Measurements from ENCODE around the gene CNN1. TPM values are rescaled to one million over a fixed set of nuclear protein-coding genes. Genes with fewer than 3 reads are reported as not detected.
"Not testable (repeated sequence)": the region's sequence is repeated elsewhere in the genome, so short reads cannot be mapped to it uniquely, and the experiment has no call there.

CNN1 gene
- total RNA-seq, 2 experiments from 2014 or later = not detected

DNA sequence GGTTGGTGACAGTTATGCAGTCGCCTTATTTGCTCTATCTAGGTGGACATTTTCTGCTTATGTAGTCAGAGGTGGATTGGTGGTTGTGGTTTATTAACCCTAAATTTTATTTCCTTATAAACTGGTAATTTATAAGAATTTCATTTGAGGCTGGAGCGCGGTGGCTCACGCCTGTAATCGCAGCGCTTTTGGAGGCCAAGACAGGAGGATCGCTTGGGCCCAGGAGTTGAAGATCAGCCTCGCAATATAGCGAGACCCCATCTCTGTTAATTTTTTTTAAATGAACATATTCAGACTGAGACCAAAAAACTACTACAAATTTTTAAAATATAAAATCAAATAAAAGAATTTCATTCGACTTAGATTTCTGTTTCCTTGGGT is 59.4 kb downstream of the CNN1 start:
- POLR2A ChIA-PET = interaction anchor here (0.6 kb wide), 1 partner anchor 1015 kb away, joined by 4 read pairs; no protein-coding TSS in a partner anchor
- H3K4me1 ChIP-seq (ENCODE audit: insufficient read depth, low read length) = peaks cover 23% of the 10 kb centered on the region
- H3K27ac ChIP-seq (ENCODE audit: low read depth in 1 of 2, low read length in 2 of 2) = no peak overlapping the region
- peaks cover 40% of the 10 kb centered on the region for H3K4me1 Mint-ChIP-seq (ENCODE audit: low read depth)
- H3K36me3 Mint-ChIP-seq (ENCODE audit: low read depth) = peaks cover 25% of the 10 kb centered on the region
- H3K27ac Mint-ChIP-seq = peak overlapping the region; percentile 90
- no peaks in the 10 kb centered on the region for H3K36me3 ChIP-seq (ENCODE audit: insufficient read depth, low read length)
- TF ChIP-seq, protein P1, sequence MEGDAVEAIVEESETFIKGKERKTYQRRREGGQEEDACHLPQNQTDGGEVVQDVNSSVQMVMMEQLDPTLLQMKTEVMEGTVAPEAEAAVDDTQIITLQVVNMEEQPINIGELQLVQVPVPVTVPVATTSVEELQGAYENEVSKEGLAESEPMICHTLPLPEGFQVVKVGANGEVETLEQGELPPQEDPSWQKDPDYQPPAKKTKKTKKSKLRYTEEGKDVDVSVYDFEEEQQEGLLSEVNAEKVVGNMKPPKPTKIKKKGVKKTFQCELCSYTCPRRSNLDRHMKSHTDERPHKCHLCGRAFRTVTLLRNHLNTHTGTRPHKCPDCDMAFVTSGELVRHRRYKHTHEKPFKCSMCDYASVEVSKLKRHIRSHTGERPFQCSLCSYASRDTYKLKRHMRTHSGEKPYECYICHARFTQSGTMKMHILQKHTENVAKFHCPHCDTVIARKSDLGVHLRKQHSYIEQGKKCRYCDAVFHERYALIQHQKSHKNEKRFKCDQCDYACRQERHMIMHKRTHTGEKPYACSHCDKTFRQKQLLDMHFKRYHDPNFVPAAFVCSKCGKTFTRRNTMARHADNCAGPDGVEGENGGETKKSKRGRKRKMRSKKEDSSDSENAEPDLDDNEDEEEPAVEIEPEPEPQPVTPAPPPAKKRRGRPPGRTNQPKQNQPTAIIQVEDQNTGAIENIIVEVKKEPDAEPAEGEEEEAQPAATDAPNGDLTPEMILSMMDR (IDR thresholded peaks at IDR 0.05) = no peak
- CTCF ChIA-PET = no interaction called here
- DNase-seq (no peak), ATAC-seq (ENCODE audit: poor library complexity) (no peak)
- H3K4me3 ChIP-seq (ENCODE audit: low read length) = peak overlapping the region; percentile 99
- no peaks in the 10 kb centered on the region for H3K9me3 ChIP-seq (ENCODE audit: control insufficient read depth in 1 of 2, insufficient read depth in 1 of 2, low read length in 2 of 2)
- intact Hi-C loops (cut with DNase I, micrococcal nuclease) = no loop called here
- peak overlapping the region; percentile 92 for H3K4me3 Mint-ChIP-seq
- H3K9me3 Mint-ChIP-seq = no peaks in the 10 kb centered on the region
- H3K27me3 Mint-ChIP-seq = no peaks in the 10 kb centered on the region
- no peaks in the 10 kb centered on the region for H3K27me3 ChIP-seq (ENCODE audit: control insufficient read depth in 1 of 2, insufficient read depth in 2 of 2, low read length in 2 of 2)

DNA sequence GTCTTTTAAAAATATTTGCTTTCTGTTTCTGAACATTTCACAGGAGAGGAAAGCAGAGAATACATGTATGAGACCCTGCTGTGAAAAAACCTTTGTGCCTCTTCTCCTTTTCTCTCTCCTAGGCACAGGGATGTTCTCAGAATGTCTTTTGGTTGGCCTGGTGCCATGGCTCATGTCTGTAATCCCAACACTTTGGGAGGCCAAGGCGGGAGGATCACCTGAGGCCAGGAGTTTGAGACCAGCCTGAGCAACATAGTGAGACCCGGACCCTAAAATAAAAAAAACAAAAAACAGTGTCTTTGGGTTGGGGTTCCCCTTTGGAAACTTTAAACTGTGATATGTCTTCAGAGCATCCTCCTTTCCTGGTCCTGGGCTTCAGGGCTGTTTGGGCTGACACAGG is 60.1 kb downstream of the CNN1 start:
- Mint-ChIP-seq H3K4me1 (ENCODE audit: low read depth) (peaks cover 40% of the 10 kb centered on the region), H3K27ac (peak overlapping the region; percentile 90), H3K36me3 (ENCODE audit: low read depth) (peaks cover 27% of the 10 kb centered on the region), H3K9me3 (no peaks in the 10 kb centered on the region), H3K4me3 (peak overlapping the region; percentile 64), H3K27me3 (no peaks in the 10 kb centered on the region)
- H3K27me3 ChIP-seq (ENCODE audit: control insufficient read depth in 1 of 2, insufficient read depth in 2 of 2, low read length in 2 of 2) = no peaks in the 10 kb centered on the region
- H3K9me3 ChIP-seq (ENCODE audit: control insufficient read depth in 1 of 2, insufficient read depth in 1 of 2, low read length in 2 of 2) = no peaks in the 10 kb centered on the region
- POLR2A ChIA-PET = interaction anchor here (0.6 kb wide), 1 partner anchor 477 kb away, joined by 3 read pairs; no protein-coding TSS in a partner anchor
- TF ChIP-seq, protein P1 (IDR thresholded peaks at IDR 0.05) = no peak
- CTCF ChIA-PET = no interaction called here
- no peak overlapping the region for H3K27ac ChIP-seq (ENCODE audit: low read depth in 1 of 2, low read length in 2 of 2)
- DNase-seq (no peak), ATAC-seq (ENCODE audit: poor library complexity) (no peak)
- H3K36me3 ChIP-seq (ENCODE audit: insufficient read depth, low read length) = no peaks in the 10 kb centered on the region
- peaks cover 23% of the 10 kb centered on the region for H3K4me1 ChIP-seq (ENCODE audit: insufficient read depth, low read length)
- intact Hi-C loops (cut with DNase I, micrococcal nuclease) = no loop called here
- H3K4me3 ChIP-seq (ENCODE audit: low read length) = no peak overlapping the region

DNA sequence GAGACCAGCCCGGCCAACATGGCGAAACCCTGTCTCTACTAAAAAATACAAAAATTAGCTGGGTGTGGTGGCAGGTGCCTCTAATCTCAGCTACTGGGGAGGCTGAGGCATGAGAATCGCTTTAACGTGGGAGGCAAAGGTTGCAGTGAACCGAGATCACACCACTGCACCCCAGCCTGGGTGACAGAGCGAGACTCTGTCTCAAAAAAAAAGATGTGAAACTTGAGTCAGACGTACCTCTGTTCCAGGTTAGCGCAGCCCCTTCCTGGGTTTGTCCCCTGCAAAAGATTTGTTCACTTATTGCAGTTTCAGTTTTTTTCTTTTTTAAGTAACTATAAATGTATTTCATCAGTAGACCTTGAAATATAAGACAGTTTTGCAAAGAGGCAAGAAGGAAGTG is 61.1 kb downstream of the CNN1 start:
- intact Hi-C loops (cut with DNase I, micrococcal nuclease); POLR2A ChIA-PET; H3K27me3 Mint-ChIP-seq; H3K27ac Mint-ChIP-seq; H3K4me3 ChIP-seq (ENCODE audit: low read length); CTCF ChIA-PET; H3K9me3 ChIP-seq (ENCODE audit: control insufficient read depth in 1 of 2, insufficient read depth in 1 of 2, low read length in 2 of 2); H3K27ac ChIP-seq (ENCODE audit: low read depth in 1 of 2, low read length in 2 of 2); H3K27me3 ChIP-seq (ENCODE audit: control insufficient read depth in 1 of 2, insufficient read depth in 2 of 2, low read length in 2 of 2); ATAC-seq (ENCODE audit: poor library complexity); H3K9me3 Mint-ChIP-seq; H3K36me3 ChIP-seq (ENCODE audit: insufficient read depth, low read length); DNase-seq: not testable (repeated sequence)
- peaks cover 23% of the 10 kb centered on the region for H3K4me1 ChIP-seq (ENCODE audit: insufficient read depth, low read length)
- H3K36me3 Mint-ChIP-seq (ENCODE audit: low read depth) = peaks cover 36% of the 10 kb centered on the region
- peaks cover 40% of the 10 kb centered on the region for H3K4me1 Mint-ChIP-seq (ENCODE audit: low read depth)
- peak overlapping the region; percentile 38 for H3K4me3 Mint-ChIP-seq

Small RNAs within 50 kb of the gene (microRNA-seq; reads per million reads assigned to microRNA genes)
- gene MIR7974 (ENCODE audit: borderline microRNAs expressed, borderline replicate concordance) = not detected

Other genes with a start within 250 kb of the CNN1 start
- gene TSPAN16, start 242.7 kb upstream of the CNN1 start, total RNA-seq = not detected
- gene RAB3D, start 199.2 kb upstream of the CNN1 start, total RNA-seq = 1 to 10 TPM; 1.2 to 2.2 TPM
- gene TMEM205, start 192.6 kb upstream of the CNN1 start, total RNA-seq = 10 to 100 TPM in 1 of 2 experiments, 1 to 10 TPM in 1; 8.8 to 10.4 TPM
- gene CCDC159, start 192.3 kb upstream of the CNN1 start, total RNA-seq = 10 to 100 TPM; 35.5 to 42.4 TPM
- 1 to 10 TPM; 8.2 TPM for gene PLPPR2, start 183.4 kb upstream of the CNN1 start, total RNA-seq
- 1 to 10 TPM; 2.6 to 2.7 TPM for gene SWSAP1, start 164.2 kb upstream of the CNN1 start, total RNA-seq
- 10 to 100 TPM; 10.9 to 11.3 TPM for gene EPOR, start 154.5 kb upstream of the CNN1 start, total RNA-seq
- not detected for gene RGL3, start 119.5 kb upstream of the CNN1 start, total RNA-seq
- gene ODAD3, start 103.7 kb upstream of the CNN1 start, total RNA-seq = not detected
- 100 to 1,000 TPM; 257 to 260 TPM for gene PRKCSH, start 103.2 kb upstream of the CNN1 start, total RNA-seq
- under 1 TPM in 1 of 2 experiments, not detected in 1; 0.66 TPM for gene ELAVL3, start 57.8 kb upstream of the CNN1 start, total RNA-seq
- 1 to 10 TPM; 7.4 to 7.5 TPM for gene ZNF653, start 33.0 kb upstream of the CNN1 start, total RNA-seq
- 10 to 100 TPM; 27.2 to 27.4 TPM for gene ECSIT, start 9.7 kb upstream of the CNN1 start, total RNA-seq
- 10 to 100 TPM; 31.8 to 33.2 TPM for gene ELOF1, start 20.4 kb downstream of the CNN1 start, total RNA-seq
- 10 to 100 TPM; 13.4 to 15.3 TPM for gene ACP5, start 38.8 kb downstream of the CNN1 start, total RNA-seq
- 10 to 100 TPM; 11.7 to 12.7 TPM for gene ZNF627, start 58.6 kb downstream of the CNN1 start, total RNA-seq
- 1 to 10 TPM; 1.7 to 2.2 TPM for gene ZNF823, start 200.1 kb downstream of the CNN1 start, total RNA-seq
- gene ZNF441, start 228.1 kb downstream of the CNN1 start, total RNA-seq = 1 to 10 TPM; 2.6 to 4.1 TPM